ENCODE data around the gene CYP3A5. TPM values are rescaled to one million over a fixed set of nuclear protein-coding genes. Genes with fewer than 3 reads are reported as not detected.

The CYP3A5 gene
- total and polyA plus RNA-seq, 2 of the 8 experiments (the other 6 are each of a cell fraction or from before 2014, with no cell fraction given), result 0.06 TPM; not detected in 1

DNA sequence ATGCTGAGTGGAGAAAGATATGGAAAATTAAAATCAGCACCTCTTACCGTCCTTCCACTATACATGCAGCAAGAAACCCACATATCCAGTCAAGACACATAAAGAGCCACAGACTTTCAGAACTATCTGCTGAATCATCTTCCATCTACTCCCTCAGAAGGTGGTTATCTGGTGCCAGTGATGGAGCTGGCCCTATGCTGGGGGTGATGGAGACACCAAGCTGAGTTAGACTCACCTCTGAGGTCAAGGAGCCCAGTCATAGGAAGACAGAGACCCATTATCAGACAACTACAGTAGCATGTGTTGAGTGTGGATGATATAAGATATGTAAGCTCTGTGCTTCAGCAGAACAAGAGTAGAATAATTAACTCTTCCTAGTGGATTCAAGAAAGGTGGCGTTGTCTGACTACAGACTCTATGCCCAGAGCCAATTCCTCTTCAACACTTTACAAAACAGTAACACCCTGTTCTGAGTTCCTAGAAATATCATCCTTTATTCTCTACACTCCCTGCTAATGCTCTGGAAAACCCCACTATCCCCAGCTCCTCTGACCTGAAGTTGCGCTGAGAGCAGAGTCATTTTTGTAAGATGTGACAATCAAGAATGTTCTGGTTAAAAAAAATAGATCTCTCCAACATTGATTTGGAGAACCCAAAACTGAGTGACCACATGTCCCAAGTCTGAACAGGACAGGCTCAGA, 14.3 kb downstream of the CYP3A5 start:
- H4K91ac ChIP-seq (replicated peaks; ENCODE audit: insufficient read length, low read length), result no peak overlapping the region
- FAIRE-seq (no peak), DNase-seq (ENCODE audit: low read depth in 1 of 2, low spot score in 2 of 2) (no peak)
- WGBS, 2 experiments (ENCODE audit: extremely low coverage in 1 of 2, insufficient coverage in 1 of 2, insufficient read length in 1 of 2, insufficient replicate concordance in 2 of 2, low coverage in 1 of 2, low lambda C conversion rate in 2 of 2, missing lambda C conversion rate in 1 of 2), result 86% methylated on average over 3 of the region's 3 CpGs; no CpG with 5 or more reads in 1 of the 2 experiments
- no peak overlapping the region for H3K14ac ChIP-seq (ENCODE audit: insufficient read length)
- no peak overlapping the region for H3K27ac ChIP-seq (ENCODE audit: low read depth, low read length)
- H2BK20ac ChIP-seq (ENCODE audit: low read length), result no peak overlapping the region
- no peaks in the 10 kb centered on the region for H3K4me1 ChIP-seq (replicated peaks in 1 of 4; ENCODE audit: control insufficient read depth in 3 of 4, insufficient read depth in 4 of 4, low read length in 3 of 4)
- H4K5ac ChIP-seq (ENCODE audit: insufficient read length, low read depth, low read length), result no peak overlapping the region
- H2BK15ac ChIP-seq (ENCODE audit: low read length), result no peak overlapping the region
- no peak overlapping the region for H3K4me3 ChIP-seq (ENCODE audit: extremely low read depth in 1 of 4, insufficient read depth in 2 of 4, low read depth in 3 of 4, low read length in 4 of 4)
- H2BK5ac ChIP-seq (ENCODE audit: low read depth, low read length), result no peak overlapping the region
- CTCF ChIA-PET (ENCODE audit: partially characterized antibody), result no interaction called here
- no peak overlapping the region for H3K56ac ChIP-seq (replicated peaks; ENCODE audit: insufficient read length, low read depth, low read length)
- no peaks in the 10 kb centered on the region; the same call in 1 of the 2 replicates for H3K79me1 ChIP-seq (ENCODE audit: low read depth, low read length)
- H2BK12ac ChIP-seq (ENCODE audit: low read depth, low read length), result no peak overlapping the region
- H3K36me3 ChIP-seq (ENCODE audit: control insufficient read depth in 2 of 4, insufficient read depth in 4 of 4, low read length in 3 of 4), result peaks cover 0 to 2% (median 0%) of the 10 kb centered on the region in 4 experiments; a peak in 2 of 8 replicates
- H4K20me1 ChIP-seq (replicated peaks in 1 of 2; ENCODE audit: control insufficient read depth in 1 of 2, insufficient read depth in 2 of 2, low read length in 2 of 2), result peaks cover 0 to 1% of the 10 kb centered on the region in 2 experiments
- H3K4ac ChIP-seq (replicated peaks; ENCODE audit: insufficient read length, low read depth, low read length), result no peak overlapping the region
- H2AFZ ChIP-seq (ENCODE audit: low read length), result no peak overlapping the region
- POLR2A ChIA-PET (ENCODE audit: partially characterized antibody), result interaction anchor here (0.8 kb wide), 1 partner anchor 19 kb away, joined by 3 read pairs; no protein-coding TSS in a partner anchor
- no peaks in the 10 kb centered on the region for H3K79me2 ChIP-seq (ENCODE audit: control insufficient read depth in 1 of 2, insufficient read depth in 2 of 2, low read length in 2 of 2)
- no peak overlapping the region for H3K9ac ChIP-seq (replicated peaks in 1 of 4; ENCODE audit: extremely low read depth in 1 of 4, low read depth in 3 of 4, low read length in 3 of 4)
- H3K27me3 ChIP-seq (replicated peaks in 1 of 4; ENCODE audit: control insufficient read depth in 3 of 4, extremely low read depth in 1 of 4, insufficient read depth in 3 of 4, low read length in 3 of 4), result no peaks in the 10 kb centered on the region
- H3K23me2 ChIP-seq (ENCODE audit: low read depth, low read length), result no peaks in the 10 kb centered on the region; the same call in 1 of the 2 replicates
- peaks cover under 1 to 9% of the 10 kb centered on the region in 2 experiments; a peak in 1 of 4 replicates for H3K9me3 ChIP-seq (ENCODE audit: insufficient read depth in 2 of 2, low read depth in 1 of 2, low read length in 1 of 2)
- H2AK5ac ChIP-seq (ENCODE audit: low read depth, low read length), result no peak overlapping the region
- no peak overlapping the region for H2BK120ac ChIP-seq (replicated peaks; ENCODE audit: low read depth, low read length)
- no peak overlapping the region for H4K8ac ChIP-seq (ENCODE audit: extremely low read depth, insufficient read depth, low read length)
- no peak overlapping the region for H3K4me2 ChIP-seq (ENCODE audit: insufficient read depth in 1 of 2, low read depth in 2 of 2, low read length in 2 of 2)
- H3K23ac ChIP-seq (ENCODE audit: insufficient read length), result no peak overlapping the region
- H3K18ac ChIP-seq (ENCODE audit: extremely low read depth, low read length), result no peak overlapping the region
- TF ChIP-seq CHD2 (IDR thresholded peaks at IDR 0.05; ENCODE audit: low read length), result no peak
- TF ChIP-seq SIX5 (IDR thresholded peaks at IDR 0.05; ENCODE audit: low read depth, low read length), result no peak
- TF ChIP-seq EGR1 (IDR thresholded peaks at IDR 0.05; ENCODE audit: borderline replicate concordance, low read depth, low read length), result no peak

Measured in H1 (cell line).